GM23248 (cell line): Measurements from ENCODE around the gene THAP7. TPM values are rescaled to one million over a fixed set of nuclear protein-coding genes. Genes with fewer than 3 reads are reported as not detected.

ENCODE experiments used
- DNase-seq: peaks from one replicate; pipeline ENCODE4 v3.0.0-alpha.2; 2015
- H2AFZ ChIP-seq: fragments of 200-600 bp; sonication (generic); 2 replicates; pipeline ENCODE4 v1.6.1; 2016; ENCODE audit warnings: antibody characterized with exemption
- H3F3A ChIP-seq: fragments of 200-600 bp; sonication (generic); 2 replicates; pipeline ENCODE4 v1.6.1; 2016; ENCODE audit warnings: mild to moderate bottlenecking, antibody characterized with exemption, mixed run types; ENCODE audit not compliant: insufficient read depth
- H3K27ac ChIP-seq: fragments of 200-600 bp; sonication (generic); 2 replicates; pipeline ENCODE4 v1.5.1; 2016; ENCODE audit warnings: mild to moderate bottlenecking
- H3K27me3 ChIP-seq: fragments of 200-600 bp; sonication (generic); replicated peaks from 2 replicates; pipeline ENCODE4 v1.6.1; 2016; ENCODE audit warnings: mild to moderate bottlenecking; ENCODE audit not compliant: insufficient read depth
- H3K36me3 ChIP-seq: fragments of 200-600 bp; sonication (generic); 2 replicates; pipeline ENCODE4 v1.6.1; 2016; ENCODE audit warnings: low read depth, mild to moderate bottlenecking
- H3K4me1 ChIP-seq: fragments of 200-600 bp; sonication (generic); 2 replicates; pipeline ENCODE4 v1.6.1; 2016; ENCODE audit warnings: mild to moderate bottlenecking; ENCODE audit not compliant: insufficient read depth
- H3K4me2 ChIP-seq: fragments of 200-600 bp; sonication (generic); one replicate; pipeline ENCODE4 v1.6.1; 2016; ENCODE audit warnings: mild to moderate bottlenecking; ENCODE audit not compliant: unreplicated experiment
- H3K4me3 ChIP-seq: fragments of 200-600 bp; sonication (generic); 2 replicates; pipeline ENCODE4 v1.5.1; 2016; ENCODE audit warnings: mild to moderate bottlenecking
- H3K79me2 ChIP-seq: fragments of 200-600 bp; sonication (generic); 2 replicates; pipeline ENCODE4 v1.6.1; 2016; ENCODE audit warnings: mild to moderate bottlenecking; ENCODE audit not compliant: insufficient read depth
- H3K9ac ChIP-seq: fragments of 200-600 bp; sonication (generic); 2 replicates; pipeline ENCODE4 v1.6.1; 2016; ENCODE audit warnings: mild to moderate bottlenecking
- H3K9me2 ChIP-seq: fragments of 200-600 bp; sonication (generic); 2 replicates; pipeline ENCODE4 v1.6.1; 2016; ENCODE audit warnings: mixed run types, mild to moderate bottlenecking, moderate library complexity; ENCODE audit not compliant: insufficient read depth
- H3K9me3 ChIP-seq: fragments of 200-600 bp; sonication (generic); one replicate; pipeline ENCODE4 v1.6.1; 2017; ENCODE audit warnings: low read depth
- H4K20me1 ChIP-seq: fragments of 200-600 bp; sonication (generic); 2 replicates; pipeline ENCODE4 v1.6.0; 2016; ENCODE audit not compliant: insufficient read depth
- EZH2 ChIP-seq: fragments of 200-600 bp; sonication (generic); IDR thresholded peaks from 2 replicates; pipeline ENCODE4 v1.6.1; 2018; ENCODE audit warnings: antibody characterized with exemption, mild to moderate bottlenecking; ENCODE audit not compliant: insufficient read depth, poor library complexity, severe bottlenecking
- EZH2phosphoT487 ChIP-seq: fragments of 200-600 bp; sonication (generic); IDR thresholded peaks from 2 replicates; pipeline ENCODE4 v1.6.1; 2018; ENCODE audit warnings: antibody characterized with exemption, moderate library complexity, mild to moderate bottlenecking, low read depth; ENCODE audit not compliant: insufficient read depth
- WGBS, 2 experiments: methylation state at CpG; one replicate each; pipeline ENCODE4 v1.1.6; 2015 to 2017; ENCODE audit warnings: low lambda C conversion rate in 2 of 2, low coverage in 1 of 2; ENCODE audit errors: missing lambda C conversion rate in 2 of 2; 5-methylcytosine and 5-hydroxymethylcytosine counted together
- in situ Hi-C: fragments of 300-500 bp; cut with MboI; formaldehyde crosslinking; loops from 2 replicates; pipeline ENCODE4 v1.15.0; 2020
- polyA plus RNA-seq: library from polyadenylated mRNA; unstranded; fragments of >200 nt; fragmentation: Nextera tagmentation; extraction: Ambion mirVana; gene quantifications from 2 replicates; pipeline ENCODE4 v1.2.1, GENCODE V29; 2016
- total RNA-seq: library from RNA; depleted of rRNA; stranded (reverse); fragments of >200 nt; shearing (Covaris generic); gene quantifications from 2 replicates; pipeline ENCODE4 v1.2.3, GENCODE V29; 2014

THAP7 gene
- total and polyA plus RNA-seq, 2 experiments from 2014 or later, result 27.5 to 32.5 TPM

DNA sequence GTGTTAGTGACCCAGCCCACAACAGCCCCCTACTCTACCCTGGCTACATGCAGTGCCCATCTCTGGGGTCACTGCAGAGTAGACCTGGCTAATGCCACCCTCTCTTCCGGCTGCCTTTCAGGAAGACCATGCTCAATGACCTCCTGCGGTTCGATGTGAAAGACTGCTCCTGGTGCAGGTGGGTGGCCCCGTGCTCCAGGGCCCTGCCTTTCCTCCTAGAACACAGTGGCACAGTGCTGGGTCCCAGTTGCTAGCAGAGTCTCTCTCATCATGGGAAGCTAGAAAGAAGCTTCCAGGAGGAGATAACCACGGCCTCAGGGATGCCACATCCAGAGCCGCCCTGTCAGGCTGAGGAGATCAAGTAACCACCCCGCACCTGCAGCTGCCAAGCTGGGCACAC is 16.2 kb downstream of the THAP7 start:
- Histone ChIP-seq H3K4me2 (no peak overlapping the region), H2AFZ (no peak overlapping the region), H3K9ac (no peak overlapping the region), H4K20me1 (no peaks in the 10 kb centered on the region), H3K27me3 (no peaks in the 10 kb centered on the region), H3K27ac (no peak overlapping the region), H3F3A (no peaks in the 10 kb centered on the region), H3K36me3 (peaks cover 4% of the 10 kb centered on the region), H3K79me2 (peaks cover 39% of the 10 kb centered on the region), H3K9me3 (no peaks in the 10 kb centered on the region), H3K9me2 (no peaks in the 10 kb centered on the region), H3K4me1 (peaks cover 12% of the 10 kb centered on the region), H3K4me3 (no peak overlapping the region)
- in situ Hi-C loops, result no loop called here
- no peak for DNase-seq
- no peak for TF ChIP-seq EZH2
- no peak for TF ChIP-seq EZH2phosphoT487
- WGBS, 2 experiments, result 89 to 91% methylated on average over 7 of the region's 7 CpGs

DNA sequence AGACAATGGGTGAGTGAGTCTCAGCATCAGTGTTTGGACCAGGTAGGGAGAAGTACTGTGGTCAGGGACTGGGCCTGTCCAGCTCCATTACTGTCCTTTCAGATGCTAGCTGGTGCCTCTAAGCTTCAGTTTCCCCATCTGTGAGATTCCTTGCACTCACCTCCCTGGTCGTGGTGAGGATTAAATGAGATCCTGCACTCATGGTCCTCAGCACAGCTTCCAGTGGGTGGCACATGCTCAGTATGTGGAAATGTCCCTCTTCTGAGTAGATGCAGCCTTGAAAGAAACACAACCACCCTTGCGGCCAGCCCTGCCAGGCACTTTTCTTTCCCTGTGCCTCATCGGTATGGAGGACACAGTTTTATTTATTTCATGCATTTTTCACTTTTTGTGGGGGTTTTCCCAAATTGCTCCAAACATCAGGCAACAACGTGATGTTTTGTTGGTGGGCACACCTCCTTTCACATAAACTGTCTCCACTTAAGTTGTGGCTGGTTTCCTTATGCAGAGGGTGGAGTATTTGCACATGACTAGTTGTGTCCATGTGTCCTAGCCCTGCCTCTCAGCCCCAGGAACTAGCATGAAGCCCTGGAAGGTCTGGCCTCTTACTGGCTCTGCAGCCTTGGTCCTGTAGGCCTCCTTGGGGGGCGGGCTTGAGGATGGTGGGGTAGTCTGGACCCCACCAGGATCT is 18.7 kb downstream of the THAP7 start:
- TF ChIP-seq EZH2 (no peak), EZH2phosphoT487 (no peak)
- 37 to 43% methylated on average over 5 of the region's 5 CpGs for WGBS, 2 experiments
- Histone ChIP-seq H3K9ac (peak overlapping the region; percentile 94), H3K9me3 (no peaks in the 10 kb centered on the region), H3K27me3 (no peaks in the 10 kb centered on the region), H3K27ac (no peak overlapping the region), H3K79me2 (peaks cover 39% of the 10 kb centered on the region), H2AFZ (peak overlapping the region; percentile 90), H3K4me1 (peaks cover 12% of the 10 kb centered on the region), H3K9me2 (no peaks in the 10 kb centered on the region), H3K4me3 (peak overlapping the region; percentile 87), H3K4me2 (peak overlapping the region; percentile 89), H3F3A (no peaks in the 10 kb centered on the region), H3K36me3 (peaks cover 4% of the 10 kb centered on the region), H4K20me1 (no peaks in the 10 kb centered on the region)
- in situ Hi-C loops, result no loop called here
- DNase-seq, result peak; percentile 57

DNA sequence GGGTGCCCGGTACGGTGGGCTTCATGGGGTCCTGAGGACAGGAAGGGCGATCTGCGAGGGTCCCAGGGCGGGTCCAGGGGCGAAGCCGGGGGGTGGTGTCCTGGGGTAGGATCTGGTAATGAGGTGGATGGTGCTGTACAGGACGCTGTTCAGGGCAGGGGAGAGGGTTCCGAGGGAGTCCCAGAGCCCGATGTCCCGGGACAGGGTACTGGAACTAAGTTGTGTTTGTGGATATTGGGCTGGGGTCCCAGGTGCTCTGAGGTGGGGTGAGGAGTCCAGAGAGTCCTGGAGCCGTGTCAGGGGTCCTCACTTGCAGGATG is 19.4 kb downstream of the THAP7 start:
- H3K79me2 ChIP-seq, result peaks cover 39% of the 10 kb centered on the region
- peak overlapping the region; percentile 87 for H3K4me3 ChIP-seq
- in situ Hi-C loops, result no loop called here
- H3K4me2 ChIP-seq, result peak overlapping the region; percentile 89
- H3K9ac ChIP-seq, result peak overlapping the region; percentile 94
- H3K9me3 ChIP-seq, result no peaks in the 10 kb centered on the region
- peaks cover 4% of the 10 kb centered on the region for H3K36me3 ChIP-seq
- DNase-seq, result peak; percentile 35
- H3K27ac ChIP-seq, result peak overlapping the region; percentile 73
- WGBS, 2 experiments, result 1 to 2% methylated on average over 12 of the region's 12 CpGs
- peaks cover 12% of the 10 kb centered on the region for H3K4me1 ChIP-seq
- TF ChIP-seq EZH2phosphoT487 (no peak), EZH2 (no peak)
- peak overlapping the region; percentile 90 for H2AFZ ChIP-seq
- H3K27me3 ChIP-seq, result no peaks in the 10 kb centered on the region
- H3F3A ChIP-seq, result no peaks in the 10 kb centered on the region
- H3K9me2 ChIP-seq, result no peaks in the 10 kb centered on the region
- no peaks in the 10 kb centered on the region for H4K20me1 ChIP-seq

DNA sequence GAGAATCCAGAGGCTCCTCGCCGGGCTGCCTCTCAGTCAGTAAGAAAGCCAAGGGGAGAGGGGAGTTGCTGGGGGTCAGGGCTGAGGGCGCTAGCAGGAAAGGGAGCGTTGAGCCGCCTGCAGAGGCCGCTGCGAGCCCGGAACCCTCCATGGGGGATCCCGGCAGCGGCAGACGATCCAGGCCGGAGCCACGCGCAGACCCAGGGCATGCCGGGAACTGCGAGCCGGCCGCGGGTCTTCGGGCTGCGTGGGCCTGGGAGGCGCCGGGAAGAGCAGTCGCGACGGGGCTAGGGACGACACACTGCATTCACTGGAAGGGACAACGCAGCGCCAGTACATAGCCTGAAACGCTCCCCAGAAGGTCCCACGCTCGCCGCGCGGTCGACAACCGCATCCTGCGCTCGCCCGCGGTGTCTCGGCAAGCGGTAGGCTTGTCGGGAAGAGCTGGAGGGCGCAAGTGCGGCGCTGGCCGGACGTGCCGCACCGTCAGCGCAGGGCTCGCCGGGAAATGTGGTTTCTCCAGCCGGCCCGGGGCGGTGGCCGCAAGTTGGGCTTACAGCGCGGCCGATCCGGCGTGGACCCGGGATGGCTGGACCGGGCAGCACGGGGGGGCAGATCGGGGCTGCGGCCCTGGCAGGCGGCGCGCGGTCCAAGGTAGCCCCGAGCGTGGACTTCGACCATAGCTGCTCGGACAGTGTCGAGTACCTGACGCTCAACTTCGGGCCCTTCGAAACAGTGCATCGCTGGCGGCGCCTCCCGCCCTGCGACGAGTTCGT is 19.9 kb downstream of the THAP7 start, which contains the start of gene LZTR1:
Gene LZTR1 (plus strand): TSS at position 511 of the 776 bp plus-strand sequence. CDS start 75 bp downstream, at position 586.
- Histone ChIP-seq H3K27ac (peak within 1 kb of the TSS; percentile 73), H3K9ac (peak within 1 kb of the TSS; percentile 94), H3K27me3 (no peaks in the 10 kb centered on the region), H3K36me3 (peaks cover 3% of the 10 kb centered on the region), H2AFZ (peak within 1 kb of the TSS; percentile 90), H3K9me2 (no peaks in the 10 kb centered on the region), H3F3A (no peaks in the 10 kb centered on the region), H3K4me1 (peaks cover 12% of the 10 kb centered on the region), H3K79me2 (peaks cover 39% of the 10 kb centered on the region), H3K9me3 (no peaks in the 10 kb centered on the region), H3K4me3 (peak within 1 kb of the TSS; percentile 87), H4K20me1 (no peaks in the 10 kb centered on the region), H3K4me2 (peak within 1 kb of the TSS; percentile 89)
- in situ Hi-C loops, result no loop called here
- WGBS, 2 experiments, result 0 to 1% methylated on average over 66 to 82 of the region's 87 CpGs
- peak; percentile 96 for DNase-seq
- TF ChIP-seq EZH2phosphoT487 (no peak), EZH2 (no peak)
